Occipital lobe (tissue), 2 donors: ENCODE data around the gene COPZ1. TPM values are rescaled to one million over a fixed set of nuclear protein-coding genes. Genes with fewer than 3 reads are reported as not detected.
"Not testable (repeated sequence)": the region's sequence is repeated elsewhere in the genome, so short reads cannot be mapped to it uniquely, and the experiment has no call there.

Experiments
- DNase-seq: peaks from one replicate; lab custom pipeline; 2025; lab: John Stamatoyannopoulos, UW
- total RNA-seq: library from RNA; depleted of rRNA; stranded (reverse); fragments of >200 nt; gene quantifications from one replicate; pipeline ENCODE4 v1.2.3, GENCODE V29; 2014

The COPZ1 gene
- total RNA-seq, 1 donor from 2014 or later, result 47.1 TPM

- DNase-seq, result no peak
Observed at GRCh38 chr12:54331461-54331860, 6.5 kb downstream of the COPZ1 start.

- DNase-seq, result no peak
Observed at GRCh38 chr12:54333420-54334034, 8.6 kb downstream of the COPZ1 start.

DNA sequence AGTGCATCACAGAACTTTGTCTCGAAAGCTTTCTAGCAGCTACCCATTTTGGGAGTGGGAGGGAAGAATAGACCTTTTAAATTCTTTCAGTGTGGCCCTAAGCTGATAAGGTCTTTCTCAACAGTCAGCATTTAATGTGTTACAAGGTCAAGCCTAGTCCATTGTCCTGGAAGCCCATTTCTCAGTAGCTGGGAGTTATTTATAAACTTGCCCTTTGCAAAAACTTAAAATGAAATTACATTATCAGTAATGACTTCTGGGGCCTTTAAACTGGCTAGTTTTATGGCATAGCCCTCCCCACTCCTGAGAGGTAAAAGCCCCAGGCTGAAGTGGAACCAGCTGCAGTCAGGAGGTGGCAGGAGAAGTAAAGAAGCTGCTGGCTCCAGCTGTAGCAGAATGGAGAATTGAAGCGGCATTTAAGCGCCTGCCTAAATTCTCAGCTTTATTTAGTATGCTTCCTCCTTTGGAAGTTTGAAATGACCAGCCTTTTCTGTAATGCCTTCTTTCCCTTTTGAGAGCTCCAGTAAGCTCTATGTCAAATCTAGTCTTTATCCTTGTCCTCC is 12.4 kb downstream of the COPZ1 start:
- DNase-seq, result no peak

DNA sequence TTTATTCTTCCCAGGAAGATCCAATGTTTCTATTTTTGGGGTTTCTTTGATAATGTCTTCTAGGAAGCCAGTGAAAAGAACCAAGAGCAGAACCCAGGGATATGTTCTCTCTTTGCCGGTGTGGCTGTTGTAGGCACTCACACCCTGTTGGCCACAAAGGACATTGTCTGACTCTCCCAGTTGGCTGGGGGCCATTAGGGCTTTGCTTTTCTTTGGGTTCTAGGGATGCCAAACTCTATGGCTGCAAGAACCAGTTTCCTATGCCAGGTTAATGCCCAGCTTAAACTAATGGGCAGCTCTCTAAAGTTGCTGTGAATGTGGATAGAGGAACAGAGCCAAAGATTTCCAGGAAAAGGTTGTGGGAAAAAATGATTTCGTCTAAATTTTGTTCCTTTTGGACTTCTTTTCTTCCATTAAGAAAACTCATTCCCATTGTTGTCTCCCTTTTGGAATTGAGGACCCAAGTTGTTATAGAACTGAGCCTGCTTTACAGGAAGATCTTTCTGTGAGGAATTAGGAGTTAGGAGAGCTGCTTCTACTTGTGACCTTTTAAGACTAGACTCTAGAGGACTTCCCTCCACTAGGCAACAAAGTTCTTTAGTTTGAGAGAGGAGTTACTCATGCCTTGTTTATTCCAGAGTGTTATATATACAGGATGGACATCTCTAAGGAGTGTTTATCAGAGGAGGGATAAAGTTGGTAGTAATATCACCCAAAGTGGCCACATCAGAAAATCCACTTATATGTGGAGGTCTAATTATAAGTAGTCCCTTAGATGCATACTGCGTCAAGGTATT is 13.1 kb downstream of the COPZ1 start:
- no peak for DNase-seq

- no peak for DNase-seq
Observed at GRCh38 chr12:54338698-54339296, 13.9 kb downstream of the COPZ1 start.

- DNase-seq, result no peak
Observed at GRCh38 chr12:54340846-54341245, 15.9 kb downstream of the COPZ1 start.

- no peak for DNase-seq
Observed at GRCh38 chr12:54341378-54342300, 16.7 kb downstream of the COPZ1 start.

- DNase-seq, result no peak
Observed at GRCh38 chr12:54349036-54349435, 24.1 kb downstream of the COPZ1 start.

- no peak for DNase-seq
Observed at GRCh38 chr12:54349679-54350078, 24.7 kb downstream of the COPZ1 start.

GRCh38 chr12:54350743-54351142 is 25.8 kb downstream of the COPZ1 start:
- no peak for DNase-seq

GRCh38 chr12:54351341-54351740 is 26.4 kb downstream of the COPZ1 start:
- no peak for DNase-seq

GRCh38 chr12:54352022-54352531 is 27.1 kb downstream of the COPZ1 start:
- DNase-seq, result peak; percentile 46

DNA sequence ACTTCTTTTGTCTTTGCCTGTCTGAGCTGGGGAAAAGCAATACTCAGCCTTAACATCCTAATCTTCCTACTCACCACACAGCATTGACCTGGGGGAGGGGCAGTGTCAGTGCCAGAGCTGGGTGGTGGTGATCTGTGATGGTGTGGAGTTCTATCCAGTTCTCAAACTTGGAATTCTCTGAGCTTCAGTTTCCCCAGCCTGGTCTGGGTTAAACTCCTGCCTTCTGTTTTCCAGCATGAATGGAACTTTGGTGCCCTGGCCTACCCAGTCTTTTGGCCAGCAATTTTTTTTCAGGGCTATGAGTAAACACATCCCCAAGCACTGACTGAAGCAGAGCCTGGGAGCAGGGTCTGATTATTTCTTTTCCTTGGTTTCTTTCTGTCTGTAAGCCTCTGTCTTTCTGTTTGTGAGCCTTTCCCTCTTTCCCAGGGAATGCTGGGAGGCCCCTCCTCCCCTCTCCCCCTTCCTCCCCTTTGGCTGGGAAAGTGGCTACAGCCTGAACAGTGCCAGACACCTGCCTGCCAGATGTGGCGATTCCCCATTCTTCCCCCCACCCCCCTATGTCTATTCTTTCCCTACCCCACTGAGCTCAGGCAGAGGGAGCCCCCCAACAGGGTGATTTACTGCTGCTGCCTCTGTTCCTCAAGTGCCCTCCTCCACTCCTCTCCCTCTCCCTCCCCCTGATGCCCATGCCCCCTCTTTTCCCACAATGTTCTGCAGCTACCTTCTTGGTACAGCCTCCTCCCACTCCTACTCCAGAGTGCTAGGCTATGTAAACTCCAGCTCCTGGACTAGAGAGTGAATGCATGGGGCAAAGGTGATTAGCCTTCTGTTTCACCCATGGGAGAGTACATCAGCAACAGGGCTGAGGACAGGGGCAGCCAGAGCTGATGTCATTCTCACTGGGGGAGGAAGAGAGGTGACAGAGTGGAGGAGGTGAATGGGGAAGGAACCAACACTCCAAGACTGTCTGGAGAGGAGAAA is 28.3 kb downstream of the COPZ1 start:
- peak; percentile 33 for DNase-seq

GRCh38 chr12:54354271-54354670 is 29.3 kb downstream of the COPZ1 start:
- not testable (repeated sequence) for DNase-seq

DNA sequence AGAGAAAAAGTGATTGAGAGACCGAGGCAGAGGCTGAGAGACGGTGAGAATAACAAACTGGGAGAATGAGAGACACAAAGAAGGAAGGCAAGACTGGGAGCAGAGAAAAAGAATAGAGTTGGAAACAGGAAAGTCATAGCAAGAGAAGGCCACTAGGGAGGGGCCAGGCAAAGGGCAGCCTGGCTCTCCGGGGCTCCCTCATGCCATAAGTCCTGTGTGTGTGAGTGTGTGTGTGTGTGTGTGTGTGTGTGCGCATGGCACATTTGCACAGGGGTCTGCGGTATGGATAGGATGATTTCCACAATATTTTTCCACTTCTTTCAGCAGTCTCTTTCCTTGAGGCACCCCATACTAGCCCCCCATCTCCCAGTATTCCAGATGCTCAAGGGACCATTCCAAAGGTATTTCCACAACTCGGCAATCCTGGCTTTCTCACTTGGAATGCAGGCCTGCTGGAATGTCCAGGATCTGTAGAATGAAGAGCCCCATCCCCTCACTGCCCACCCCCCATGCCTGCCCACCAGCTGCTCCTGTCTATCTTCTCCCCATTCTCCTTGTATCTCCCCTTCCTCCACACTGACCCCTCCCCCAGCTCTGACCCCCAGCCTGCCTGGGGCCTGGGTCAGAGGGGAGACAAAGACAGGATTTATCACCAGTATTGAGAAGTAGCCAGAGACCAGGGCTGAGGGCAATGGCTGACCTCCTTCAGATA is 30.3 kb downstream of the COPZ1 start:
- DNase-seq, result no peak

GRCh38 chr12:54356228-54356627 is 31.3 kb downstream of the COPZ1 start:
- DNase-seq, result no peak

GRCh38 chr12:54356951-54357356 is 32.0 kb downstream of the COPZ1 start:
- no peak for DNase-seq

DNA sequence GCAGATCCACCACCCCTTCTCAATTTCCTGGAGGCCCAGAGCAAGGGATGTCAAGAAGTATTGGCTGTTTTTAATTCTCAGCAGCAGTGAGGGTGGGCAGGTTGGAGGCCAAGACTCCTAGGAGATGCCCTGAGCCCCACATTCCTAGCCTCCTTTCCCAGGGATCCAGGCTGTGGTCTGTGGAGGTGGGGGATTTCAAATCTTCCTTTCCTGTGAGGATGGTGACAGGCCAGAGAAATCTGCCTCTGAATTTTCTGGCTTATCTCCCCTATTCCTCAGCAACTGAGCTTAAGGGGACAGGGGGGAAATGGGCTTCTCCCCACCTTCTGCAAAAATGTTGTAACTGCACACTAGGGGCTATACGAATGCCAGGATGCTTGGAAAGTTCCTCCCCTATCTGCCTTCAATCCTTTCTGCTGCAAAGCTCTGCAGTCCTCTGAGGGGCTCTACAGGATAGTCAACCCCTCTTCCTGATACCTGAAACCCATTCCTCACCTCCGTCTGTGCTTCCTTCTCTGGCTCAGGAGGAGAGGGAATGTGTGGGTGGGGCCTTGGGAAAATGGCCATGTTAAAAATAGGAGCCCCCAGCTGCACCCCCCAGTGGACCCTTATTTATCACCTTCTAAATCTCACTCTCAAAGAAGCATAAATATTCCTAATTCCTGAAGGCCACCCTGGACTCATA is 32.7 kb downstream of the COPZ1 start:
- DNase-seq, result no peak
